H9 (cell line): Measurements from ENCODE around the gene ADRM1. TPM values are rescaled to one million over a fixed set of nuclear protein-coding genes. Genes with fewer than 3 reads are reported as not detected.

Source experiments
- DNase-seq: peaks from one replicate; pipeline ENCODE4 v3.0.0-alpha.2; 2017
- H2AFZ ChIP-seq: one replicate; pipeline ENCODE4 v1.6.1; 2013; ENCODE audit warnings: mild to moderate bottlenecking, low read length, control low read depth, moderate library complexity
- H2AK5ac ChIP-seq: 2 replicates; pipeline ENCODE4 v1.6.1; 2013; ENCODE audit warnings: low read length, control low read depth, mixed read lengths; ENCODE audit not compliant: insufficient read length
- H2BK120ac ChIP-seq: one replicate; pipeline ENCODE4 v1.6.1; 2013; ENCODE audit warnings: low read depth, mild to moderate bottlenecking, low read length, control low read depth, inconsistent platforms; ENCODE audit not compliant: poor library complexity, severe bottlenecking
- H2BK12ac ChIP-seq: 2 replicates; pipeline ENCODE4 v1.6.1; 2013; ENCODE audit warnings: low read length, control low read depth, mixed read lengths, low read depth; ENCODE audit not compliant: insufficient read length
- H2BK15ac ChIP-seq: 2 replicates; pipeline ENCODE4 v1.6.1; 2013; ENCODE audit warnings: low read depth, low read length, control low read depth
- H2BK20ac ChIP-seq: one replicate; pipeline ENCODE4 v1.6.1; 2013; ENCODE audit warnings: low read depth, mild to moderate bottlenecking, low read length, control low read depth, inconsistent platforms; ENCODE audit not compliant: poor library complexity, severe bottlenecking
- H2BK5ac ChIP-seq: 2 replicates; pipeline ENCODE4 v1.6.1; 2013; ENCODE audit warnings: low read length, control low read depth, mixed read lengths; ENCODE audit not compliant: insufficient read length
- H3K14ac ChIP-seq: 2 replicates; pipeline ENCODE4 v1.6.1; 2013; ENCODE audit warnings: low read length, control low read depth; ENCODE audit not compliant: insufficient read depth
- H3K18ac ChIP-seq: 2 replicates; pipeline ENCODE4 v1.6.1; 2013; ENCODE audit warnings: low read depth, mild to moderate bottlenecking, mixed read lengths, low read length, control low read depth; ENCODE audit not compliant: insufficient read length
- H3K23ac ChIP-seq: 2 replicates; pipeline ENCODE4 v1.6.1; 2013; ENCODE audit warnings: low read length, control low read depth, mixed read lengths, low read depth; ENCODE audit not compliant: insufficient read length
- H3K23me2 ChIP-seq: 2 replicates; pipeline ENCODE4 v1.6.1; 2013; ENCODE audit warnings: low read depth, mild to moderate bottlenecking, mixed read lengths, low read length, control low read depth; ENCODE audit not compliant: insufficient read length, poor library complexity, severe bottlenecking
- H3K27ac ChIP-seq: 2 replicates; pipeline ENCODE4 v1.5.1; 2013; ENCODE audit warnings: low read length, control low read depth, mixed read lengths, low read depth; ENCODE audit not compliant: insufficient read length
- H3K27me3 ChIP-seq: 2 replicates; pipeline ENCODE4 v1.6.1; 2013; ENCODE audit warnings: low read length, control low read depth, inconsistent platforms; ENCODE audit not compliant: insufficient read depth
- H3K4ac ChIP-seq: 2 replicates; pipeline ENCODE4 v1.6.1; 2013; ENCODE audit warnings: low read depth, mild to moderate bottlenecking, control low read depth, inconsistent platforms, low read length, moderate library complexity
- H3K4me1 ChIP-seq: 2 replicates; pipeline ENCODE4 v1.6.1; 2013; ENCODE audit warnings: low read length, control low read depth, inconsistent platforms; ENCODE audit not compliant: insufficient read depth
- H3K4me2 ChIP-seq: 2 replicates; pipeline ENCODE4 v1.6.1; 2013; ENCODE audit warnings: low read length, control low read depth, mixed read lengths; ENCODE audit not compliant: insufficient read length, insufficient read depth
- H3K56ac ChIP-seq: 2 replicates; pipeline ENCODE4 v1.6.1; 2013; ENCODE audit warnings: low read depth, mild to moderate bottlenecking, mixed read lengths, low read length, control low read depth; ENCODE audit not compliant: insufficient read length
- H3K79me1 ChIP-seq: 2 replicates; pipeline ENCODE4 v1.6.1; 2013; ENCODE audit warnings: low read depth, mild to moderate bottlenecking, moderate library complexity, low read length, control low read depth, inconsistent platforms; ENCODE audit not compliant: insufficient read depth, poor library complexity, severe bottlenecking
- H3K79me2 ChIP-seq: 2 replicates; pipeline ENCODE4 v1.6.1; 2013; ENCODE audit warnings: low read length, control low read depth, inconsistent platforms; ENCODE audit not compliant: insufficient read depth
- H3K9ac ChIP-seq: 2 replicates; pipeline ENCODE4 v1.6.1; 2013; ENCODE audit warnings: low read length, control low read depth, mixed read lengths; ENCODE audit not compliant: insufficient read length; ENCODE audit errors: extremely low read depth
- H3K9me3 ChIP-seq: one replicate; pipeline ENCODE4 v1.6.1; 2013; ENCODE audit warnings: low read depth, low read length, inconsistent platforms; ENCODE audit not compliant: control insufficient read depth
- H3T11ph ChIP-seq: one replicate; pipeline ENCODE4 v1.6.1; 2013; ENCODE audit warnings: mild to moderate bottlenecking, low read length, control low read depth, inconsistent platforms
- H4K20me1 ChIP-seq: one replicate; pipeline ENCODE4 v1.6.1; 2013; ENCODE audit not compliant: control insufficient read depth, insufficient read length, insufficient read depth
- H4K5ac ChIP-seq: 2 replicates; pipeline ENCODE4 v1.6.1; 2013; ENCODE audit warnings: low read depth, mild to moderate bottlenecking, mixed read lengths, low read length, control low read depth; ENCODE audit not compliant: insufficient read length
- H4K8ac ChIP-seq: replicated peaks from 2 replicates; pipeline ENCODE4 v1.6.1; 2013; ENCODE audit warnings: low read length, control low read depth, mixed read lengths, low read depth; ENCODE audit not compliant: insufficient read length
- H4K91ac ChIP-seq: 2 replicates; pipeline ENCODE4 v1.6.1; 2013; ENCODE audit warnings: low read depth, mild to moderate bottlenecking, moderate library complexity, mixed read lengths, low read length, control low read depth; ENCODE audit not compliant: insufficient read length
- H3K27ac Mint-ChIP-seq, 3 experiments: 2 replicates in 2 of 3; 3 replicates in 1 of 3; pipeline ENCODE4 v1.8.0; 2020 to 2021; ENCODE audit warnings: mixed read lengths in 3 of 3, mild to moderate bottlenecking in 1 of 3, moderate library complexity in 1 of 3
- H3K27me3 Mint-ChIP-seq: 2 replicates; pipeline ENCODE4 v1.8.0; 2021; ENCODE audit warnings: low read depth, mild to moderate bottlenecking, moderate library complexity, mixed read lengths
- H3K36me3 Mint-ChIP-seq, 3 experiments: 2 replicates in 2 of 3; 3 replicates in 1 of 3; pipeline ENCODE4 v1.8.0; 2020 to 2021; ENCODE audit warnings: low read depth in 3 of 3, mixed read lengths in 3 of 3; ENCODE audit not compliant: insufficient read depth in 1 of 3
- H3K4me1 Mint-ChIP-seq, 2 experiments: 2 replicates each; pipeline ENCODE4 v1.8.0; 2020; ENCODE audit warnings: mixed read lengths in 2 of 2
- H3K4me3 Mint-ChIP-seq, 2 experiments: 2 replicates in 1 of 2; 3 replicates in 1 of 2; pipeline ENCODE4 v1.8.0; 2020 to 2021; ENCODE audit warnings: mild to moderate bottlenecking in 2 of 2, mixed read lengths in 2 of 2, moderate library complexity in 1 of 2
- H3K9me3 Mint-ChIP-seq, 2 experiments: 2 replicates in 1 of 2; 3 replicates in 1 of 2; pipeline ENCODE4 v1.8.0; 2020; ENCODE audit warnings: mild to moderate bottlenecking in 2 of 2, mixed read lengths in 2 of 2, moderate library complexity in 1 of 2
- CTCF ChIP-seq: fragments of 200-600 bp; sonication (generic); conservative IDR thresholded peaks from 3 replicates; pipeline ENCODE4 v1.8.0; 2021; ENCODE audit warnings: antibody characterized with exemption, mild to moderate bottlenecking
- WGBS: extraction: QIAGEN DNeasy Blood & Tissue Kit; methylation state at CpG from one replicate; pipeline ENCODE4 v1.1.7; 2013; ENCODE audit warnings: missing lambda C conversion rate, low lambda C conversion rate, mixed read lengths; ENCODE audit not compliant: insufficient read length; ENCODE audit errors: extremely low coverage; 5-methylcytosine and 5-hydroxymethylcytosine counted together
- total RNA-seq: library from RNA; stranded (reverse); gene quantifications from 2 replicates; pipeline ENCODE4 v1.2.1, GENCODE V29; 2021

The ADRM1 gene
- total RNA-seq, 1 experiment from 2014 or later, result 153 TPM

GRCh38 chr20:62266851-62267250 is 35.9 kb upstream of the ADRM1 start:
- Histone ChIP-seq H2BK5ac (no peak overlapping the region), H2BK15ac (no peak overlapping the region), H4K8ac (no peak overlapping the region), H4K20me1 (no peaks in the 10 kb centered on the region), H3K4me2 (no peak overlapping the region), H3K79me2 (no peaks in the 10 kb centered on the region), H2BK20ac (no peak overlapping the region), H2AFZ (no peak overlapping the region), H3K9ac (no peak overlapping the region), H3K4ac (no peak overlapping the region), H3K23ac (no peak overlapping the region), H3K79me1 (no peaks in the 10 kb centered on the region), H3K4me1 (no peaks in the 10 kb centered on the region), H2AK5ac (no peak overlapping the region), H3K56ac (no peak overlapping the region), H3K9me3 (no peaks in the 10 kb centered on the region), H3K18ac (no peak overlapping the region), H3K27ac (no peak overlapping the region), H3K27me3 (no peaks in the 10 kb centered on the region), H3T11ph (no peak overlapping the region), H2BK12ac (no peak overlapping the region), H4K91ac (no peak overlapping the region), H4K5ac (no peak overlapping the region), H2BK120ac (no peak overlapping the region), H3K14ac (no peak overlapping the region), H3K23me2 (no peaks in the 10 kb centered on the region)
- H3K27me3 Mint-ChIP-seq, result no peaks in the 10 kb centered on the region; the same call in 1 of the 2 replicates
- H3K4me3 Mint-ChIP-seq, result no peak overlapping the region
- H3K4me1 Mint-ChIP-seq, result no peaks in the 10 kb centered on the region
- peaks cover 38 to 48% (median 48%) of the 10 kb centered on the region in 3 experiments for H3K36me3 Mint-ChIP-seq
- H3K27ac Mint-ChIP-seq, result no peak overlapping the region
- no peak for TF ChIP-seq CTCF
- no peak for DNase-seq
- WGBS, result no CpG with 5 or more reads among the region's 13 CpGs
- H3K9me3 Mint-ChIP-seq, result peaks cover 6 to 9% of the 10 kb centered on the region in 2 experiments; a peak in 4 of 5 replicates
